GM23338 (cell line): ENCODE results near the gene TTLL5. TPM values are rescaled to one million over a fixed set of nuclear protein-coding genes. Genes with fewer than 3 reads are reported as not detected.

Experiments used
- ATAC-seq: fragments of 200-7000 bp; cut with Tn5 transposase; 3 replicates; pipeline ENCODE4 v1.9.1; 2020
- DNase-seq: peaks from one replicate; pipeline ENCODE4 v3.0.0-alpha.2; 2015; ENCODE audit warnings: low spot score
- H2AFZ ChIP-seq: fragments of 200-600 bp; sonication (generic); 2 replicates; pipeline ENCODE4 v1.8.0; 2016; ENCODE audit warnings: antibody characterized with exemption, mild to moderate bottlenecking, moderate library complexity
- H3F3A ChIP-seq: fragments of 200-600 bp; sonication (generic); replicated peaks from 2 replicates; pipeline ENCODE4 v1.8.0; 2017; ENCODE audit warnings: antibody characterized with exemption, mixed run types, low read depth
- H3K27ac ChIP-seq: fragments of 200-600 bp; sonication (generic); 2 replicates; pipeline ENCODE4 v1.6.1; 2016; ENCODE audit warnings: low read depth
- H3K27me3 ChIP-seq: fragments of 200-600 bp; sonication (generic); 2 replicates; pipeline ENCODE4 v1.8.0; 2016; ENCODE audit warnings: mild to moderate bottlenecking, mixed run types, moderate library complexity; ENCODE audit not compliant: insufficient read depth
- H3K36me3 ChIP-seq: fragments of 200-600 bp; sonication (generic); 2 replicates; pipeline ENCODE4 v1.8.0; 2016; ENCODE audit warnings: mild to moderate bottlenecking; ENCODE audit not compliant: insufficient read depth
- H3K4me1 ChIP-seq: fragments of 200-600 bp; sonication (generic); 2 replicates; pipeline ENCODE4 v1.8.0; 2016; ENCODE audit warnings: mild to moderate bottlenecking, moderate library complexity; ENCODE audit not compliant: insufficient read depth
- H3K4me2 ChIP-seq: fragments of 200-600 bp; sonication (generic); 2 replicates; pipeline ENCODE4 v1.7.1; 2017; ENCODE audit warnings: mixed run types
- H3K4me3 ChIP-seq: fragments of 200-600 bp; sonication (generic); 2 replicates; pipeline ENCODE4 v1.6.1; 2016; ENCODE audit warnings: mixed run types
- H3K79me2 ChIP-seq: fragments of 200-600 bp; sonication (generic); replicated peaks from 2 replicates; pipeline ENCODE4 v1.8.0; 2017; ENCODE audit warnings: mild to moderate bottlenecking; ENCODE audit not compliant: insufficient read depth
- H3K9me2 ChIP-seq: fragments of 200-600 bp; sonication (generic); 2 replicates; pipeline ENCODE4 v1.8.0; 2017; ENCODE audit not compliant: insufficient read depth
- H4K20me1 ChIP-seq: fragments of 200-600 bp; sonication (generic); replicated peaks from 2 replicates; pipeline ENCODE4 v1.8.0; 2017; ENCODE audit warnings: mild to moderate bottlenecking; ENCODE audit not compliant: insufficient read depth
- H3K27ac Mint-ChIP-seq: 2 replicates; pipeline ENCODE4 v1.8.0; 2020; ENCODE audit warnings: inconsistent platforms, mild to moderate bottlenecking, moderate library complexity, mixed read lengths
- H3K27me3 Mint-ChIP-seq: 3 replicates; pipeline ENCODE4 v1.8.0; 2022; ENCODE audit warnings: low read depth, mild to moderate bottlenecking, moderate library complexity, mixed read lengths, inconsistent platforms; ENCODE audit not compliant: insufficient read depth, poor library complexity
- H3K36me3 Mint-ChIP-seq: 3 replicates; pipeline ENCODE4 v1.8.0; 2021; ENCODE audit warnings: low read depth, mild to moderate bottlenecking, inconsistent platforms, moderate library complexity, mixed read lengths
- H3K4me1 Mint-ChIP-seq: 3 replicates; pipeline ENCODE4 v1.8.0; 2020; ENCODE audit warnings: mild to moderate bottlenecking, inconsistent platforms, mixed read lengths
- H3K4me3 Mint-ChIP-seq: 3 replicates; pipeline ENCODE4 v1.8.0; 2021; ENCODE audit warnings: moderate library complexity, mild to moderate bottlenecking, inconsistent platforms, mixed read lengths
- H3K9me3 Mint-ChIP-seq: 3 replicates; pipeline ENCODE4 v1.8.0; 2020; ENCODE audit warnings: moderate library complexity, mild to moderate bottlenecking, inconsistent platforms, mixed read lengths
- CREB1 ChIP-seq: fragments of 250-450 bp; sonication (Bioruptor Pico); IDR thresholded peaks from 2 replicates; pipeline ENCODE4 v1.5.0; 2020; ENCODE audit warnings: low read depth, mild to moderate bottlenecking, moderate library complexity
- CTCF ChIP-seq, 2 experiments: fragments of 200-600 bp in 1 of 2; sonication (generic) in 1 of 2; conservative IDR thresholded peaks; 2 replicates each; pipeline versions ENCODE4 v1.5.1 to v1.6.1; 2016 to 2017; ENCODE audit warnings: antibody characterized with exemption in 2 of 2, low read depth in 2 of 2, mild to moderate bottlenecking in 2 of 2, moderate library complexity in 1 of 2
- JUNB ChIP-seq: IDR thresholded peaks from one replicate; pipeline ENCODE4 v1.6.1; 2016; ENCODE audit warnings: antibody characterized with exemption; ENCODE audit not compliant: unreplicated experiment
- STAT1 ChIP-seq: IDR thresholded peaks from one replicate; pipeline ENCODE4 v1.6.1; 2016; ENCODE audit warnings: antibody characterized with exemption; ENCODE audit not compliant: unreplicated experiment
- ZNF114 ChIP-seq: fragments of 250-450 bp; sonication (Bioruptor Pico); IDR thresholded peaks from 2 replicates; pipeline ENCODE4 v1.5.0; 2020; ENCODE audit warnings: mild to moderate bottlenecking, moderate library complexity
- ZNF331 ChIP-seq: fragments of 250-450 bp; sonication (Bioruptor Pico); IDR thresholded peaks from 2 replicates; pipeline ENCODE4 v1.5.0; 2020; ENCODE audit warnings: low read depth, mild to moderate bottlenecking, moderate library complexity
- ZNF462 ChIP-seq: fragments of 250-450 bp; sonication (Bioruptor Pico); IDR thresholded peaks from 2 replicates; pipeline ENCODE4 v1.5.0; 2020; ENCODE audit warnings: mild to moderate bottlenecking, moderate library complexity
- polyA plus RNA-seq: library from polyadenylated mRNA; unstranded; fragments of >200 nt; fragmentation: Nextera tagmentation; extraction: Ambion mirVana; gene quantifications from 2 replicates; pipeline ENCODE4 v1.2.1, GENCODE V29; 2016
- total RNA-seq: library from RNA; depleted of rRNA; stranded (reverse); fragments of >200 nt; shearing (Covaris generic); gene quantifications from 2 replicates; pipeline ENCODE4 v1.2.3, GENCODE V29; 2014

TTLL5 gene
- total and polyA plus RNA-seq, 2 experiments from 2014 or later: 33.5 to 35.4 TPM

GRCh38 chr14:75854111-75854799 lies 193.2 kb downstream of the TTLL5 start (continued):
- TF ChIP-seq ZNF462 (CRISPR knock-in tag): no peak

DNA sequence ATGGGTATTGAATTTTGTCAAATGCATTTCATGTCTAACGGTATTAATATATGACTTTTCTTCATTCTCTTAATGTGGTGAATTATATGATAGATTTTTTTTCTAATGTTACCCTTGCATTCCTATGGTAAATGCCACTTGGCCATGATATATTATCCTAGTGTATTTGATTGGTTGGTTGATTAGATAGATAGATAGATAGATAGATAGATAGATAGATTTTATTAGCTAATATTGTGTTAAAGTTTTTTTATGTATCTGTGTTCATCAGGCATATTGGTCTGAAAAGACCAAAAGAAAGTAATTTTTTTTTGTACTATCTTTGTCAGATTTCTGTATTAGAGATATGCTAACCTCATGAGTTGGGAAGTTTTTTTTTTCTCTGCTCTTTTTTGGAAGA lies 196.2 kb downstream of the TTLL5 start:
- Histone ChIP-seq H3K36me3 (no peaks in the 10 kb centered on the region), H4K20me1 (peaks cover 18% of the 10 kb centered on the region), H3K4me2 (no peak overlapping the region), H3K79me2 (no peaks in the 10 kb centered on the region), H3K9me2 (no peaks in the 10 kb centered on the region), H3K4me3 (no peak overlapping the region), H3K4me1 (peaks cover 19% of the 10 kb centered on the region), H3F3A (no peaks in the 10 kb centered on the region), H3K27ac (no peak overlapping the region), H2AFZ (no peak overlapping the region), H3K27me3 (peaks cover 39% of the 10 kb centered on the region)
- Mint-ChIP-seq H3K4me3 (no peak overlapping the region), H3K27me3 (peaks cover 17% of the 10 kb centered on the region), H3K4me1 (peaks cover 26% of the 10 kb centered on the region), H3K9me3 (no peaks in the 10 kb centered on the region), H3K36me3 (peaks cover 3% of the 10 kb centered on the region; the same call in 1 of the 3 replicates), H3K27ac (no peak overlapping the region)
- ATAC-seq (no peak), DNase-seq (no peak)
- TF ChIP-seq STAT1: no peak
- no peak for TF ChIP-seq CREB1 (CRISPR knock-in tag)
- TF ChIP-seq CTCF (conservative IDR thresholded peaks at IDR 0.05; ENCODE audit: low read depth in 2 of 2): no peak
- TF ChIP-seq JUNB: no peak
- no peak for TF ChIP-seq ZNF114 (CRISPR knock-in tag)
- no peak for TF ChIP-seq ZNF331 (CRISPR knock-in tag)
- no peak for TF ChIP-seq ZNF462 (CRISPR knock-in tag)
